ENCODE measurements around the gene VPS8.

VPS8 gene

DNA sequence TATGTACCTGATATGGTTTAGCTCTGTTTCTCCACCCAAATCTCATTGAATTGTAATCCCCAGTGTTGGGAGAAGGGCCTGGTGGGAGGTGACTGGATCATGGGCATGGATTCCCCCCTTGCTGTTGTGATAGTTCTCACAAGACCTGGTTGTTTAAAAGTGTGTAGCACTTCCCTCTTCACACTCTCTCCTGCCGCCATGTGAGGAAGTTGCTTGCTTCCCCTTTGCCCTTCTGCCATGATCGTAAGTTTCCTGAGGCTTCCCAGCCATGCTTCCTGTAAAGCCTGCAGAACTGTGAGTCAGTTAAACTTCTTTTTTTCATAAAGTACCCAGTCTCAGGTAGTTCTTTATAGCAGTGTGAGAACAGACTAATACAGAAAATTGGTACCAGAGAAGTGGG, 247.8 kb downstream of the VPS8 start:
- no peak for DNase-seq (ENCODE audit: low read depth)
- no peak overlapping the region for H3K4me3 ChIP-seq (ENCODE audit: low read depth, low read length)
- TF ChIP-seq, protein P1, sequence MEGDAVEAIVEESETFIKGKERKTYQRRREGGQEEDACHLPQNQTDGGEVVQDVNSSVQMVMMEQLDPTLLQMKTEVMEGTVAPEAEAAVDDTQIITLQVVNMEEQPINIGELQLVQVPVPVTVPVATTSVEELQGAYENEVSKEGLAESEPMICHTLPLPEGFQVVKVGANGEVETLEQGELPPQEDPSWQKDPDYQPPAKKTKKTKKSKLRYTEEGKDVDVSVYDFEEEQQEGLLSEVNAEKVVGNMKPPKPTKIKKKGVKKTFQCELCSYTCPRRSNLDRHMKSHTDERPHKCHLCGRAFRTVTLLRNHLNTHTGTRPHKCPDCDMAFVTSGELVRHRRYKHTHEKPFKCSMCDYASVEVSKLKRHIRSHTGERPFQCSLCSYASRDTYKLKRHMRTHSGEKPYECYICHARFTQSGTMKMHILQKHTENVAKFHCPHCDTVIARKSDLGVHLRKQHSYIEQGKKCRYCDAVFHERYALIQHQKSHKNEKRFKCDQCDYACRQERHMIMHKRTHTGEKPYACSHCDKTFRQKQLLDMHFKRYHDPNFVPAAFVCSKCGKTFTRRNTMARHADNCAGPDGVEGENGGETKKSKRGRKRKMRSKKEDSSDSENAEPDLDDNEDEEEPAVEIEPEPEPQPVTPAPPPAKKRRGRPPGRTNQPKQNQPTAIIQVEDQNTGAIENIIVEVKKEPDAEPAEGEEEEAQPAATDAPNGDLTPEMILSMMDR (conservative IDR thresholded peaks at IDR 0.05; ENCODE audit: low read depth, low read length) = no peak

DNA sequence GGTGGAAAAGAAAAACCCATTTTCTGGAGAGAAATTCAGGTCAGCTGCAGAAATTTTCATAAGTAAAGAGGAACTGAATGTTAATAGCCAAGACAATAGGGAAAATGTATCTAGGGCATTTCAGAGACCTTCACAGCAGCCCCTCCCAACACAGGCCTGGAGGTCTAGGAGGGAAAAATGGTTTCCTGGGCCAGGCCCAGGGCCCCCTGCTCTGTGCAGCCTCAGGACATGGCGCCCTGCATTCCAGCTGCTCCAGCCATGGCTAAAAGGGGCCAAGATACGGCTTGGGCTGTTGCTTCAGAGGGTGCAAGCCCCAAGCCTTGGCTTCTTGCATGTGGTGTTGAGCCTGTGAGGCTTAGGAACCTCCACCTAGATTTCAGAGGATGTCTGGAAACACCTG, 248.7 kb downstream of the VPS8 start:
- DNase-seq (ENCODE audit: low read depth) = no peak
- TF ChIP-seq, protein P1 (conservative IDR thresholded peaks at IDR 0.05; ENCODE audit: low read depth, low read length) = no peak
- no peak overlapping the region for H3K4me3 ChIP-seq (ENCODE audit: low read depth, low read length)

DNA sequence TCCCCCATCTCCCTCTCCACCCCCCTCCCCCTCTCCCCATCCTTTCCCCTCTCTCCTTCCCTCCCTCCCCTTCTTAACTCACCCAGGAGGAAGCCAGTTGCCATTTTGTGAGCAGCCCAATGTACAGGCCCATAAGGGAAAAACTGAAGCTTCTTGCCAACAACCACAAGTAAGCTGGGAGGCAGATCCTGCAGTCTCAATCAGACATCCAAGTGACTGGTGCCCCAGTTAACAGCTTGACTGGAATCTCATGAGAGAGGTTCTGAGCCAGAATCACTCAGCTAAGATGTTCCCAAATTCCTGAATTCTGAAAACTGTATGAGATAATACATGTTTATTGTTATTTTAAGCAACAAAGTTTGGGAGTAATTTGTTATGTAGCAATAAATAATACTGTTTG, 250.2 kb downstream of the VPS8 start:
- TF ChIP-seq, protein P1 (conservative IDR thresholded peaks at IDR 0.05; ENCODE audit: low read depth, low read length) = no peak
- no peak overlapping the region for H3K4me3 ChIP-seq (ENCODE audit: low read depth, low read length)
- DNase-seq (ENCODE audit: low read depth) = no peak

DNA sequence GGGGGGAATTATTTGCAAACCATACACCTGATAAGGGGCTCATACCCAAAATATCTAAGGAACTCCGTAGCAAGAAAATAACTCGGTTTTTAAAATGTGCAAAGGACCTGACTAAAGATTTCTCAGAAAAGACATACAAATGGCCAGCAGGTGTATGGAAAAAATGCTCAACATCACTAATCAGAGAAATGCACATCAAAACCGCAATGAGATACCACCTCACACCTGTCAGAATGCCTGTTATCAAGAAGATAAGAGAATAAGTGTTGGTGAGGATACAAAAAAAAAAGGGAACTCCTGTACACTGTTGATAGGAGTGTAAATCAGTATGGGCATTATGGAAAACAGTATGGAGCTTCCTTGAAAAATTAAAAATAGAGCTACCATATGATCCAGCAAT, 251.5 kb downstream of the VPS8 start:
- DNase-seq (ENCODE audit: low read depth) = no peak
- H3K4me3 ChIP-seq (ENCODE audit: low read depth, low read length) = no peak overlapping the region
- TF ChIP-seq, protein P1 (conservative IDR thresholded peaks at IDR 0.05; ENCODE audit: low read depth, low read length) = no peak

DNA sequence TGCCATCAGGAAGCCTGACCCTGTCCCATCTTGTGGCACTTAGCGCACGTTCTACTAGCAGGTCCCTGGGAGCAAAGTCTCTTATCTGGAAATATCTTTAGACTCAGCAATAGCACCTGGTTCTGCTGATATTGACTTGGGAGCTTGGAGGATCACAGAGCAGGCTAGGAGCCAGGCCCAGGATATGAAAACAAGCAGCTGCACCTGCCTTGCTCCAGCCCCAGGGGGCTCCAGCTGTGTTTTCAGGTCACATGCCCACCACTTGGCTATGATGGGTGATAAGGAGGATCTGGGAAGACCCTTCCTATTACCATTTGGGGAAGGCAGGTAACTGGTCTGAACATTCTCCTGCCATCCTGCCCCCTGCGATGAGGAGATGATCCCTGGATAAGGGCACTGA, 253.1 kb downstream of the VPS8 start:
- TF ChIP-seq, protein P1 (conservative IDR thresholded peaks at IDR 0.05; ENCODE audit: low read depth, low read length) = peak; percentile 12

DNA sequence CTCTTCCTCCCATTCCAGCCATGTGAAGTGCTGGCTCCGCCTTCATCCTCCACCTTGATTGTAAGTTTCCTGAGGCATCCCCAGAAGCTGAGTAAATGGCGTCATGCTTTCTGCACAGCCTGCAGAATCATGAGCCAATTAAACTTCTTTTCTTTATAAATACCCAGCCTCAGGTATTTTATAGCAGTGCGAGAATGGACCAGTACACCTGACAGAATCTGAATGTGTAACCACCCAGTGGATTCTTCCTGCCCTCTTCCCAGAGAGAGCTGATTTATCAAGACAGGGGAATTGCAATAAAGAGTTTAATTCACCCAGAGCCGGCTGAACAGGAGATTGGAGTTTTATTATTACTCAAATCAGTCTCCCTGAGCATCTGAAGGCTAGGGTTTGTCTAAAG, 254.3 kb downstream of the VPS8 start:
- no peak for DNase-seq (ENCODE audit: low read depth)
- TF ChIP-seq, protein P1 (conservative IDR thresholded peaks at IDR 0.05; ENCODE audit: low read depth, low read length) = no peak
- no peak overlapping the region for H3K4me3 ChIP-seq (ENCODE audit: low read depth, low read length)

More for the DNA sequence above, 253.1 kb downstream of the VPS8 start:
- DNase-seq (ENCODE audit: low read depth) = no peak
- H3K4me3 ChIP-seq (ENCODE audit: low read depth, low read length) = no peak overlapping the region

DNA sequence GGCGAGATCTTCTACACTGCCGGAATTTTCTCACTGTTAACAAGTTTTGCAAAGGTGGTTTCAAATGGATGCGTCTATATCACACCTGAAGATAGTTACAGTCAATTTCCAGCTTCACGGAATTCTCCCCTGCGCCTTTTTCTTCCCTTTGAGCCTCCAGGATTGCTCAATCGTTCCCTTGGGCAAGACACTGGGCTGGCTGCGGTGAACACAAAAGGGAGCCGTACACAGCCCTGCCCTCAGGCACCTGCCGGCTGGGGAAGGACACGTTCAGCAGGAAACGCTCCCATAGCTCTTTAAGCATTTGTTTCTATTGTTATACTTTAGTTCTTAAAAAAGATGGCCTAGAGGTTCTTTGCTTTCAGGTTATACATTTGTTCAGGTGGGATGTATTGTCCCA, 255.2 kb downstream of the VPS8 start:
- H3K4me3 ChIP-seq (ENCODE audit: low read depth, low read length) = no peak overlapping the region
- no peak for DNase-seq (ENCODE audit: low read depth)
- TF ChIP-seq, protein P1 (conservative IDR thresholded peaks at IDR 0.05; ENCODE audit: low read depth, low read length) = no peak

All from choroid plexus epithelial cell (primary cell).